Fibroblast of pulmonary artery (primary cell): ENCODE results near the gene STN1.

Experiments
- DNase-seq: peaks from one replicate; pipeline ENCODE4 v3.0.0-alpha.2; 2010; ENCODE audit warnings: low read depth
- H3K4me3 ChIP-seq: replicated peaks from 2 replicates; pipeline ENCODE4 v1.5.1; 2011; ENCODE audit warnings: low read depth, mild to moderate bottlenecking, control low read depth, low read length, moderate library complexity
- TF ChIP-seq, protein P1 (sequence below): IDR thresholded peaks from 2 replicates; pipeline ENCODE4 v1.5.1; 2011; ENCODE audit warnings: mild to moderate bottlenecking, control low read depth, low read length, inconsistent platforms; ENCODE audit errors: missing control alignments

STN1 gene

DNA sequence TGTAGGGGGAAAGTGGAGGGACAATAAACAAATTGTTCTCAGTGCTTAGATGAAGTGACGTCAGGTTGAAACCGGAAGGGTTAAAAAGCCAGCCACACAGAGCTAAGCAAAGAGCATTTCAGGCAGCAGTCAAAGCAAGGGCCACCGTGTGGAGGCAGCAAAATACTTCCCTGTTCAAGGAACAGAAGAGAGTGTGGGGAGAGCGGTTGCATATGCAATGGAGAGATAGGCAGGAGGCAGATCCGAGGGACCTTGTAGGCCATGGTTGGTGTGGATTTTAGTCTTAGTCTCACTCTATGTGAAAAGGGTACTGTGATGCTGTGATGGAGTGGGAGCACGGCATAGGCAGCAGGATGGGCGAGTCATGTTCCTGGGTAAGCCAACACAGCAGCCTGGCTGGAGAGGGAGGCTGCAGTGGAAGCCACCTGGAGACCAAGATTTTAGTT is 3.8 kb upstream of the STN1 start:
- TF ChIP-seq, protein P1, sequence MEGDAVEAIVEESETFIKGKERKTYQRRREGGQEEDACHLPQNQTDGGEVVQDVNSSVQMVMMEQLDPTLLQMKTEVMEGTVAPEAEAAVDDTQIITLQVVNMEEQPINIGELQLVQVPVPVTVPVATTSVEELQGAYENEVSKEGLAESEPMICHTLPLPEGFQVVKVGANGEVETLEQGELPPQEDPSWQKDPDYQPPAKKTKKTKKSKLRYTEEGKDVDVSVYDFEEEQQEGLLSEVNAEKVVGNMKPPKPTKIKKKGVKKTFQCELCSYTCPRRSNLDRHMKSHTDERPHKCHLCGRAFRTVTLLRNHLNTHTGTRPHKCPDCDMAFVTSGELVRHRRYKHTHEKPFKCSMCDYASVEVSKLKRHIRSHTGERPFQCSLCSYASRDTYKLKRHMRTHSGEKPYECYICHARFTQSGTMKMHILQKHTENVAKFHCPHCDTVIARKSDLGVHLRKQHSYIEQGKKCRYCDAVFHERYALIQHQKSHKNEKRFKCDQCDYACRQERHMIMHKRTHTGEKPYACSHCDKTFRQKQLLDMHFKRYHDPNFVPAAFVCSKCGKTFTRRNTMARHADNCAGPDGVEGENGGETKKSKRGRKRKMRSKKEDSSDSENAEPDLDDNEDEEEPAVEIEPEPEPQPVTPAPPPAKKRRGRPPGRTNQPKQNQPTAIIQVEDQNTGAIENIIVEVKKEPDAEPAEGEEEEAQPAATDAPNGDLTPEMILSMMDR, result peak; percentile 11
- peak; percentile 31 for DNase-seq
- H3K4me3 ChIP-seq, result no peak overlapping the region

DNA sequence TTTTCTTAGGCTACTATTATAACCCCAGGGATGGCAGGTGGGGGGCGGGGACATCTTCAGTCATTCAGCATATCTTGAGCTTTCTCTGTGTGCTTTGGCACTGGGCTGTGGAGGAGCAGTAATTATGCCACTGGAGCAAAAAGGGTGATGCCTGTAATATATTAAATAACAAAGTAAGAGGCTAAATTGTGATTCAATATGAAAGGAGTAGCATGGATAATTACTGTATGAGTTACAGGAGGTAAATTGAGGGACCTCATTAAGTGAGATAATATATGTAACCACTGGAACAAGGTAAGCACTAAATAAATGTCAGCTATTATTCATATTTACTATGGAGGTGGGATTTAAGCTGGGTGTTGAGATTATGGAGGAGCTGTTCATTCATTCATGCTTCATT is 3.3 kb upstream of the STN1 start:
- H3K4me3 ChIP-seq, result no peak overlapping the region
- no peak for DNase-seq
- TF ChIP-seq, protein P1, result no peak

DNA sequence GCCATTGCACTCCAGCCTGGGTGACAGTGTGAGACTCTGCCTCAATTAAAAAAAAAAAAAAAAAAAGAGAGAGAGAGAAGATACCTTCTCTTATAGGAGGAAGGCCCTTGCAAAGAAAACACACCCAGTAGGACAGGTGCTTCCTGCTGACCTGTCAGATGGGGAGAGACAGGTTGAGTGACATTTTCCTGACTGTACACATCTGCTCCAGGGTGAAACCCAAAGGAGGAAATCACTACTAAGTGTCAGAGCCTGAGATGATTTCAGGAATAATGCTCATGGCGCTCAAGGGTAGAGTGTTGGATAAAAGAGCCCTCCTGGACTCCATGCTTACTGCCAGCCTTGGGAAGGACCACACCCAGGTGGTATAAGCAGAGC is 1.7 kb upstream of the STN1 start:
- DNase-seq, result no peak
- TF ChIP-seq, protein P1, result no peak
- no peak overlapping the region for H3K4me3 ChIP-seq

DNA sequence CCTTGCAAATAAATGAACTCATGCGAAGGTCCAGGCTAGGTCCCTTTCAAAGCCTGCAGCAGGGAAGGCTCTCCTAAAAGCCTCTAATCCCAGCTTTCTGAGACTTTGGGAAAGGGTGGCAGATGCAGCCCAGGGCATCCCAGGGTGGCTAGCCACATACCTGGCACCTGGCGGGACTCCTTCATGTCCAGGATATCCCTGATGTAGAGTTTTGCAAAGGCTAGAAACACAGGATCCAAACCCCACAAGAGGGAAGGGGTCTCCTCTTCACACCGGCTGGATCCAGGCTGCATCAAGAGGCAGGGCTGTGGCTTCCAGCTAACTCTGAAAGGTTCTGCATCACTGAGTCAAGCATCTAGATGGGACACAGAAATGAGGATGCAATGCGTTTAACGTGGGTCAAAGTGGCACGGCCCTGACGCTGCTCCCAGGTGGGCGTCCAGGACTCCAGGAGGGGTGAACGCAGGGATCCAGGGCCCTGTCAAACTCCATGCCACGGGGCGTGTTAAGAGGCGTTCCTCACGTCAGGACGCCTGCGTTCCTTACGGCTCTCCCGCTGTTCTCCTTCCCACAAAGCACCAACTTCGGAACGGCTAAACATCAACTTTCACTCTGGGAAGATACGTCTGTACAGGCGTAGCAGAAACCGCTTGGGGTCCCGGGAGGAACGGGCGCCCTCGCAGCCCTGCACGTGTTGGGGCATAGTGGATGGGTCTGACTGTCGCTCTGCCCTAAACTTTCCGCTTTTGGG is 507 bp downstream of the STN1 start:
- no peak for DNase-seq
- TF ChIP-seq, protein P1, result no peak
- H3K4me3 ChIP-seq, result peak overlapping the region; percentile 82

DNA sequence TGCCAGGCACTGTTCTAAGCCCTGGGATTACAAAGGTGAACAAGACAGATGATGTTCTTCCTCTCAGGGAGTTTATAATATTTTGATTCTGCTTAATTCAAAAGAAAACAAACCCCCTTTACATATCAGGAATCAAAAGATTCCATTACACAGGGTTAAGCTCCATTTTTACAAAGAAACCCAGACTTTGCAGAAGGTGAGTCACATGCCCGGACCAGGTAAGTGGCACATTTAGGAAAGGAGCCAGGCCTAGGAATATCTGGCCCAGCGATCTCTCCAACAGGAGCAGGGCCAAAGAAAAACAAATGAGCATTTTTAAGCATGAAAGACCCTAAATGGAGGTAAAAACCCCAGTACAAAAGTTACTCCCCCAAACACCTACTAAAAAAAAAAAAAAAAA is 1.1 kb downstream of the STN1 start:
- H3K4me3 ChIP-seq, result peak overlapping the region; percentile 82
- TF ChIP-seq, protein P1, result no peak
- no peak for DNase-seq

DNA sequence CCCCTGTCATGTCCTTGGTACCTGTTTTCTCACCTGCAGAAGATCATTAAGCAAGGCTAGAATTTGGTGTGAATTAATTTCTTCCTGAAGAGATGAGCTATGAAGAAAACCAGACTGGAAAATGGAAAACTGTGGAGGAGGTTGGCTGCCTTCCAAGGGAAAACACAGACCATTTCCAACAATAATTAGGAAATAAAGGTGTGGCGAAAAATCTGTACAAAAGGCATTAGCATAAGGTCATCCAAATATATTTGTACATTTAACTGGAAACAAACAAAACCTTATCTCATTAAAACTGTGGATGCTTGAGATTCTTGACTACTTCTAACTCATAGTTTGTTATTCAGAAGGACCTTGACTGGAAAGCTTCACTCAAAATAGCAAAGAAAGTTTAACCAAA is 1.7 kb downstream of the STN1 start:
- H3K4me3 ChIP-seq, result peak overlapping the region; percentile 82
- TF ChIP-seq, protein P1, result no peak
- DNase-seq, result peak; percentile 49

DNA sequence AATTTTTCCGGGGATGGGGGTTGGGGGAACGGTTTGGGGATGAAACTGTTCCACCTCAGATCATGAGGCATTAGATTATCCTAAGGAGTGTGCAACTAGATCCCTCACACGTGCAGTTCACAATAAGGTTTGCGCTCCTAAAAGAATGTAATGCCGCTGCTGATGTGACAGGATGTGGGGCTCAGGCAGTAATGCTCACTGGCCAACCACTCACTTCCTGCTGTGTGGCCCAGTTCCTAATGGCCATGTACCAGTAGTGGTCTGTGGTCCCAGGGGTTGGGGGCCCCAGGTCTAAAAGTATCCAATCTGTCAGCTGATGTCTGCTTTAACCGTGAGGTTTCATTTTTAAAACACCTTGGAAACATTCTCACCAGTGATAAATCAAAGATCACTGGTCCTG is 2.2 kb downstream of the STN1 start:
- TF ChIP-seq, protein P1, result no peak
- no peak for DNase-seq
- H3K4me3 ChIP-seq, result peak overlapping the region; percentile 82
